ENCODE data around the gene CAMK1D. TPM values are rescaled to one million over a fixed set of nuclear protein-coding genes. Genes with fewer than 3 reads are reported as not detected.

The CAMK1D gene
- total RNA-seq, 2 experiments from 2014 or later: 2.4 to 2.8 TPM

GRCh38 chr10:12608761-12609160 is 259.4 kb downstream of the CAMK1D start:
- Mint-ChIP-seq H3K27ac (no peak overlapping the region), H3K36me3 (no peaks in the 10 kb centered on the region), H3K27me3 (no peaks in the 10 kb centered on the region), H3K9me3 (ENCODE audit: low read depth) (no peaks in the 10 kb centered on the region), H3K4me1 (peaks cover 16% of the 10 kb centered on the region), H3K4me3 (no peak overlapping the region)
- DNase-seq (no peak), ATAC-seq (no peak)
- CTCF ChIA-PET: no interaction called here

- no peaks in the 10 kb centered on the region for H3K36me3 Mint-ChIP-seq
- no peaks in the 10 kb centered on the region for H3K9me3 Mint-ChIP-seq (ENCODE audit: low read depth)
- H3K27me3 Mint-ChIP-seq: no peaks in the 10 kb centered on the region
- no peak for DNase-seq
- no peak overlapping the region for H3K4me3 Mint-ChIP-seq
- no peak for ATAC-seq
- H3K27ac Mint-ChIP-seq: no peak overlapping the region
- CTCF ChIA-PET: no interaction called here
- peaks cover 16% of the 10 kb centered on the region for H3K4me1 Mint-ChIP-seq
These were observed 260.1 kb downstream of the CAMK1D start for GRCh38 chr10:12609435-12609834.

- ATAC-seq (no peak), DNase-seq (no peak)
- Mint-ChIP-seq H3K27me3 (no peaks in the 10 kb centered on the region), H3K27ac (no peak overlapping the region), H3K36me3 (no peaks in the 10 kb centered on the region), H3K4me1 (no peaks in the 10 kb centered on the region), H3K9me3 (ENCODE audit: low read depth) (no peaks in the 10 kb centered on the region), H3K4me3 (no peak overlapping the region)
- CTCF ChIA-PET: no interaction called here
These were observed 263.8 kb downstream of the CAMK1D start for GRCh38 chr10:12613136-12613535.

- H3K27me3 Mint-ChIP-seq: no peaks in the 10 kb centered on the region
- H3K4me3 Mint-ChIP-seq: no peak overlapping the region
- ATAC-seq: no peak
- CTCF ChIA-PET: interaction anchor here (0.7 to 0.9 kb wide), 2 partner anchors 20 to 42 kb away, joined by 3 to 4 read pairs; no protein-coding TSS in a partner anchor
- no peaks in the 10 kb centered on the region for H3K4me1 Mint-ChIP-seq
- no peaks in the 10 kb centered on the region for H3K36me3 Mint-ChIP-seq
- DNase-seq: no peak
- H3K9me3 Mint-ChIP-seq (ENCODE audit: low read depth): no peaks in the 10 kb centered on the region
- H3K27ac Mint-ChIP-seq: no peak overlapping the region
These were observed 265.0 kb downstream of the CAMK1D start for GRCh38 chr10:12614177-12614995.

GRCh38 chr10:12615296-12616220 is 266.2 kb downstream of the CAMK1D start:
- Mint-ChIP-seq H3K27me3 (no peaks in the 10 kb centered on the region), H3K4me1 (peaks cover 4% of the 10 kb centered on the region), H3K36me3 (no peaks in the 10 kb centered on the region), H3K9me3 (ENCODE audit: low read depth) (peaks cover 3% of the 10 kb centered on the region), H3K4me3 (no peak overlapping the region), H3K27ac (no peak overlapping the region)
- CTCF ChIA-PET: no interaction called here
- DNase-seq (no peak), ATAC-seq (no peak)

- Mint-ChIP-seq H3K4me1 (peaks cover 4% of the 10 kb centered on the region), H3K9me3 (ENCODE audit: low read depth) (peaks cover 3% of the 10 kb centered on the region), H3K36me3 (peaks cover 2% of the 10 kb centered on the region), H3K27me3 (no peaks in the 10 kb centered on the region), H3K4me3 (no peak overlapping the region), H3K27ac (no peak overlapping the region)
- DNase-seq: no peak
- no peak for ATAC-seq
- CTCF ChIA-PET: no interaction called here
These were observed 268.1 kb downstream of the CAMK1D start for GRCh38 chr10:12617191-12618175.

GRCh38 chr10:12622016-12622415 is 272.7 kb downstream of the CAMK1D start:
- H3K27ac Mint-ChIP-seq: no peak overlapping the region
- CTCF ChIA-PET: no interaction called here
- ATAC-seq (no peak), DNase-seq (no peak)
- H3K9me3 Mint-ChIP-seq (ENCODE audit: low read depth): peaks cover 3% of the 10 kb centered on the region
- H3K4me1 Mint-ChIP-seq: peaks cover 4% of the 10 kb centered on the region
- H3K36me3 Mint-ChIP-seq: peaks cover 2% of the 10 kb centered on the region
- H3K4me3 Mint-ChIP-seq: no peak overlapping the region
- no peaks in the 10 kb centered on the region for H3K27me3 Mint-ChIP-seq

GRCh38 chr10:12622691-12623090 is 273.3 kb downstream of the CAMK1D start:
- Mint-ChIP-seq H3K4me1 (peaks cover 4% of the 10 kb centered on the region), H3K36me3 (peaks cover 2% of the 10 kb centered on the region), H3K27me3 (no peaks in the 10 kb centered on the region), H3K9me3 (ENCODE audit: low read depth) (peaks cover 3% of the 10 kb centered on the region), H3K27ac (no peak overlapping the region), H3K4me3 (no peak overlapping the region)
- CTCF ChIA-PET: no interaction called here
- ATAC-seq (no peak), DNase-seq (peak; percentile 28)

- H3K36me3 Mint-ChIP-seq: peaks cover 2% of the 10 kb centered on the region
- CTCF ChIA-PET: no interaction called here
These were observed 276.2 kb downstream of the CAMK1D start for GRCh38 chr10:12625393-12626023.

GRCh38 chr10:12628153-12628552 is 278.8 kb downstream of the CAMK1D start:
- H3K27me3 Mint-ChIP-seq: no peaks in the 10 kb centered on the region
- no peak overlapping the region for H3K27ac Mint-ChIP-seq
- H3K4me3 Mint-ChIP-seq: no peak overlapping the region
- no peaks in the 10 kb centered on the region for H3K36me3 Mint-ChIP-seq
- ATAC-seq (no peak), DNase-seq (no peak)
- peaks cover 8% of the 10 kb centered on the region for H3K4me1 Mint-ChIP-seq
- CTCF ChIA-PET: no interaction called here
- no peaks in the 10 kb centered on the region for H3K9me3 Mint-ChIP-seq (ENCODE audit: low read depth)

More at GRCh38 chr10:12625393-12626023, 276.2 kb downstream of the CAMK1D start:
- Mint-ChIP-seq H3K4me3 (no peak overlapping the region), H3K27me3 (no peaks in the 10 kb centered on the region), H3K27ac (no peak overlapping the region), H3K9me3 (ENCODE audit: low read depth) (no peaks in the 10 kb centered on the region), H3K4me1 (peaks cover 8% of the 10 kb centered on the region)
- ATAC-seq: no peak
- DNase-seq: peak; percentile 23

- CTCF ChIA-PET: no interaction called here
- DNase-seq (no peak), ATAC-seq (no peak)
- no peaks in the 10 kb centered on the region for H3K36me3 Mint-ChIP-seq
- peaks cover 8% of the 10 kb centered on the region for H3K4me1 Mint-ChIP-seq
- H3K27me3 Mint-ChIP-seq: no peaks in the 10 kb centered on the region
- H3K9me3 Mint-ChIP-seq (ENCODE audit: low read depth): no peaks in the 10 kb centered on the region
- H3K4me3 Mint-ChIP-seq: no peak overlapping the region
- no peak overlapping the region for H3K27ac Mint-ChIP-seq
These were observed 279.8 kb downstream of the CAMK1D start for GRCh38 chr10:12628964-12629766.

- Mint-ChIP-seq H3K27ac (no peak overlapping the region), H3K9me3 (ENCODE audit: low read depth) (no peaks in the 10 kb centered on the region), H3K4me1 (peaks cover 8% of the 10 kb centered on the region), H3K27me3 (no peaks in the 10 kb centered on the region), H3K36me3 (no peaks in the 10 kb centered on the region), H3K4me3 (no peak overlapping the region)
- DNase-seq (no peak), ATAC-seq (no peak)
- CTCF ChIA-PET: interaction anchor here (1.0 kb wide), 1 partner anchor 11 kb away, joined by 4 read pairs; no protein-coding TSS in a partner anchor
These were observed 280.4 kb downstream of the CAMK1D start for GRCh38 chr10:12629767-12630165.
